HepG2 (cell line): ENCODE results near the gene DSN1. TPM values are rescaled to one million over a fixed set of nuclear protein-coding genes. Genes with fewer than 3 reads are reported as not detected.

ENCODE experiments used
- CEBPB ChIP-seq: IDR thresholded peaks from 2 replicates; pipeline ENCODE4 v1.6.1; 2011; ENCODE audit warnings: low read depth, low read length, improper control_type of control experiment, borderline replicate concordance
- DR1 ChIP-seq: sonication (generic); formaldehyde crosslinking; IDR thresholded peaks from 2 replicates; pipeline ENCODE4 v1.8.0; 2021; ENCODE audit warnings: mild to moderate bottlenecking, missing genetic modification reagents, inconsistent platforms
- GATAD2A ChIP-seq: IDR thresholded peaks from 2 replicates; pipeline ENCODE4 v1.6.1; 2016
- HDAC6 ChIP-seq: fragments of 200-600 bp; sonication (generic); IDR thresholded peaks from 2 replicates; pipeline ENCODE4 v1.7.0; 2017; ENCODE audit warnings: mild to moderate bottlenecking, antibody characterized with exemption, low read length, low read depth
- HNF4G ChIP-seq, 2 experiments: sonication (generic) in 1 of 2; formaldehyde crosslinking in 1 of 2; IDR thresholded peaks; 2 replicates each; pipeline versions ENCODE4 v1.4.0 to v1.6.1; 2011 to 2020; ENCODE audit warnings: borderline replicate concordance in 2 of 2, low read depth in 2 of 2, mild to moderate bottlenecking in 2 of 2, low read length in 1 of 2, missing genetic modification reagents in 1 of 2, moderate library complexity in 1 of 2
- NFE2L1 ChIP-seq: sonication (generic); formaldehyde crosslinking; IDR thresholded peaks from 2 replicates; pipeline ENCODE4 v1.4.0; 2020; ENCODE audit warnings: missing genetic modification reagents, mild to moderate bottlenecking, borderline replicate concordance
- NFKB2 ChIP-seq: sonication (generic); formaldehyde crosslinking; IDR thresholded peaks from 2 replicates; pipeline ENCODE4 v1.4.0; 2020; ENCODE audit warnings: missing genetic modification reagents, borderline replicate concordance
- NR2F6 ChIP-seq, 2 experiments: IDR thresholded peaks; 2 replicates each; pipeline ENCODE4 v1.6.1; 2016; ENCODE audit warnings: antibody characterized with exemption in 1 of 2, mild to moderate bottlenecking in 1 of 2
- RARA ChIP-seq: IDR thresholded peaks from 2 replicates; pipeline ENCODE4 v1.6.1; 2016; ENCODE audit warnings: missing genetic modification reagents, missing compliant biosample characterization
- TEAD2 ChIP-seq: sonication (generic); formaldehyde crosslinking; IDR thresholded peaks from 2 replicates; pipeline ENCODE4 v1.9.0; 2021; ENCODE audit warnings: missing genetic modification reagents
- TSC22D2 ChIP-seq: sonication (generic); formaldehyde crosslinking; IDR thresholded peaks from 2 replicates; pipeline ENCODE4 v1.5.1; 2020; ENCODE audit warnings: missing genetic modification reagents, mild to moderate bottlenecking, borderline replicate concordance
- ZFYVE20 ChIP-seq: sonication (generic); formaldehyde crosslinking; IDR thresholded peaks from 2 replicates; pipeline ENCODE4 v1.8.0; 2023; ENCODE audit warnings: low read depth, mild to moderate bottlenecking, moderate library complexity, missing genetic modification reagents, borderline replicate concordance
- ZIK1 ChIP-seq: sonication (generic); formaldehyde crosslinking; IDR thresholded peaks from 2 replicates; pipeline ENCODE4 v1.5.0; 2020; ENCODE audit warnings: mild to moderate bottlenecking, low read depth, missing genetic modification reagents, borderline replicate concordance
- ZNF12 ChIP-seq: sonication (generic); formaldehyde crosslinking; IDR thresholded peaks from 2 replicates; pipeline ENCODE4 v1.5.0; 2020; ENCODE audit warnings: missing genetic modification reagents
- ZNF256 ChIP-seq: sonication (generic); formaldehyde crosslinking; conservative IDR thresholded peaks from 2 replicates; pipeline ENCODE4 v1.4.0; 2020; ENCODE audit warnings: missing genetic modification reagents
- ZNF329 ChIP-seq: sonication (generic); formaldehyde crosslinking; IDR thresholded peaks from 2 replicates; pipeline ENCODE4 v1.9.0; 2021; ENCODE audit warnings: low read depth, mild to moderate bottlenecking, missing genetic modification reagents
- polyA plus RNA-seq, 8 experiments: library from polyadenylated mRNA; depleted of rRNA in 3 of 8; stranded (reverse) in 7 of 8; unstranded in 1 of 8; fragments of >200 nt; fragmentation: Illumina TruSeq in 4 of 8; extraction: Trizol in 4 of 8; gene quantifications; 2 replicates each; pipeline versions ENCODE4 v1.2.1 to v1.2.3, GENCODE V29; 2011 to 2016; ENCODE audit warnings: low read depth in 4 of 8, missing spikeins in 1 of 8, mixed read lengths in 1 of 8; ENCODE audit not compliant: insufficient read depth in 1 of 8
- total RNA-seq, 5 experiments: library from RNA; depleted of rRNA; stranded (reverse); fragments of >200 nt; fragmentation: Illumina TruSeq; extraction: Trizol; gene quantifications; 2 replicates each; pipeline ENCODE4 v1.2.3, GENCODE V29; 2016; ENCODE audit warnings: low read depth in 1 of 5
- TF ChIP-seq, protein P1 (sequence below): sonication (generic); formaldehyde crosslinking; IDR thresholded peaks from 2 replicates; pipeline ENCODE4 v1.5.1; 2020; ENCODE audit warnings: mild to moderate bottlenecking, missing genetic modification reagents, moderate library complexity
- TF ChIP-seq, protein P2 (sequence below): sonication (generic); formaldehyde crosslinking; IDR thresholded peaks from 2 replicates; pipeline ENCODE4 v1.4.0; 2020; ENCODE audit warnings: mild to moderate bottlenecking, low read depth, missing genetic modification reagents
- TF ChIP-seq, protein P3 (sequence below): sonication (generic); formaldehyde crosslinking; conservative IDR thresholded peaks from 2 replicates; pipeline ENCODE4 v1.5.0; 2020; ENCODE audit warnings: missing genetic modification reagents
- TF ChIP-seq, protein P4 (sequence below): sonication (generic); formaldehyde crosslinking; IDR thresholded peaks from 2 replicates; pipeline ENCODE4 v1.4.0; 2020; ENCODE audit warnings: missing genetic modification reagents

Gene DSN1
- total and polyA plus RNA-seq, 2 of the 13 experiments (the other 11 are each of a cell fraction or from before 2014, with no cell fraction given), result 18.7 to 53.7 TPM

DNA sequence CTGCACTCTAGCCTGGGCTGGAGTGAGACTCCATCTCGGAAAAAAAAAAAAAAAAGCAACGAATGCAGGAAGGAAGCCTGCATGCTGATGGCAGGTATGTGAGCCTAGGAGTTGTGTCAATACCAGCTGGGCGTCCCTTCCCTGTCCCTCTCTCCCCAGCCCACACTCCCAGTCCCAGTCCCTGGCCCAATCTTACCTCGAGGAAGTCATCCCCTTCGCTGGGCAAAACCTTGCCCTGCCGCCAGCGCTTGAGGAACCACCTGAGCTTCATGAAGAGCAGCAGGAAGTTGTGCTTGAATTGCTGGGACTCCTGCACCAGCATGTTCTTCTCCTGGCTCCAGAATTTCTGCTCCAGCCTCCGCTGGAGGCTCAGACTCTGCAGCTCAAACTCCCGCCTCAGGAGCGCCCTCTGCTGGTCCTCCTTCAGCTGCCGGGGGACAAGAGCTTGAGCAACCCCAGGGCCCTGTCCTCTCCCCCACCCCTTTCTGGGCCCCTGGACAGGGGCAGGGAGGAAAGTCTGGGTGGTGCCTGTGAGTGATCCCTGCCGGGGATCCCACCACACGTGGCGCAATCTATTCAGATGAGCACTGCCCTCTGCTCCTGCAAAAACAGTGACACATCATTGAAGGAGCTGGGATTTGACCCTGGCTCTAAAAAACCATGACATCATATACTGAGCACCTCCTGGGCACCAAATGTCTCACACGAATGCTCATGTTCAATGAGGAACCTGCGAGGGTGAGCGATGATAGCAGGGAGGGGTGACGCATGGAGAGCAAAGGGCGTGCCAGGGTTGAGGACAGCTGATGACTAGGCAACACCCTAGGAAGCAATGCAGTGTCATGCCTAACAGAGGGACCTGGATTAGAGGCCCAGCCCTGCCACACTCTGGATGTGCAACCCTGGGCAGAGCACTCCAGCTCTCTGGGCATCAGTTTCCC is 35.0 kb upstream of the DSN1 start (continued):
- TF ChIP-seq ZFYVE20 (CRISPR knock-in tag) (no peak), HNF4G (IDR thresholded peaks at IDR 0.05; ENCODE audit: borderline replicate concordance, low read depth, low read length) (no peak), HNF4G (CRISPR knock-in tag; IDR thresholded peaks at IDR 0.05; ENCODE audit: borderline replicate concordance, low read depth) (no peak), CEBPB (peak; percentile 90), TEAD2 (no peak), NFE2L1 (CRISPR knock-in tag) (no peak; the same call in 1 of the 2 replicates), ZNF12 (CRISPR knock-in tag) (0 out of 2 replicates have a peak, but pooled peaks have one; percentile 16), TSC22D2 (CRISPR knock-in tag) (no peak), NFKB2 (CRISPR knock-in tag) (peak; percentile 69; the same call in 1 of the 2 replicates), NR2F6 (IDR thresholded peaks at IDR 0.05) (peak; percentile 46; the same call in 1 of the 2 replicates), NR2F6 (CRISPR knock-in tag; IDR thresholded peaks at IDR 0.05) (0 out of 2 replicates have a peak, but pooled peaks have one; percentile 7), GATAD2A (CRISPR knock-in tag) (no peak), HDAC6 (no peak), RARA (0 out of 2 replicates have a peak, but pooled peaks have one; percentile 5), DR1 (CRISPR knock-in tag) (no peak), ZNF256 (CRISPR knock-in tag) (no peak), ZIK1 (CRISPR knock-in tag) (no peak), ZNF329 (CRISPR knock-in tag) (0 out of 2 replicates have a peak, but pooled peaks have one; percentile 30)
- TF ChIP-seq, protein P1, sequence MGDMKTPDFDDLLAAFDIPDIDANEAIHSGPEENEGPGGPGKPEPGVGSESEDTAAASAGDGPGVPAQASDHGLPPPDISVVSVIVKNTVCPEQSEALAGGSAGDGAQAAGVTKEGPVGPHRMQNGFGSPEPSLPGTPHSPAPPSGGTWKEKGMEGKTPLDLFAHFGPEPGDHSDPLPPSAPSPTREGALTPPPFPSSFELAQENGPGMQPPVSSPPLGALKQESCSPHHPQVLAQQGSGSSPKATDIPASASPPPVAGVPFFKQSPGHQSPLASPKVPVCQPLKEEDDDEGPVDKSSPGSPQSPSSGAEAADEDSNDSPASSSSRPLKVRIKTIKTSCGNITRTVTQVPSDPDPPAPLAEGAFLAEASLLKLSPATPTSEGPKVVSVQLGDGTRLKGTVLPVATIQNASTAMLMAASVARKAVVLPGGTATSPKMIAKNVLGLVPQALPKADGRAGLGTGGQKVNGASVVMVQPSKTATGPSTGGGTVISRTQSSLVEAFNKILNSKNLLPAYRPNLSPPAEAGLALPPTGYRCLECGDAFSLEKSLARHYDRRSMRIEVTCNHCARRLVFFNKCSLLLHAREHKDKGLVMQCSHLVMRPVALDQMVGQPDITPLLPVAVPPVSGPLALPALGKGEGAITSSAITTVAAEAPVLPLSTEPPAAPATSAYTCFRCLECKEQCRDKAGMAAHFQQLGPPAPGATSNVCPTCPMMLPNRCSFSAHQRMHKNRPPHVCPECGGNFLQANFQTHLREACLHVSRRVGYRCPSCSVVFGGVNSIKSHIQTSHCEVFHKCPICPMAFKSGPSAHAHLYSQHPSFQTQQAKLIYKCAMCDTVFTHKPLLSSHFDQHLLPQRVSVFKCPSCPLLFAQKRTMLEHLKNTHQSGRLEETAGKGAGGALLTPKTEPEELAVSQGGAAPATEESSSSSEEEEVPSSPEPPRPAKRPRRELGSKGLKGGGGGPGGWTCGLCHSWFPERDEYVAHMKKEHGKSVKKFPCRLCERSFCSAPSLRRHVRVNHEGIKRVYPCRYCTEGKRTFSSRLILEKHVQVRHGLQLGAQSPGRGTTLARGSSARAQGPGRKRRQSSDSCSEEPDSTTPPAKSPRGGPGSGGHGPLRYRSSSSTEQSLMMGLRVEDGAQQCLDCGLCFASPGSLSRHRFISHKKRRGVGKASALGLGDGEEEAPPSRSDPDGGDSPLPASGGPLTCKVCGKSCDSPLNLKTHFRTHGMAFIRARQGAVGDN, result peak; percentile 71
- TF ChIP-seq, protein P2, sequence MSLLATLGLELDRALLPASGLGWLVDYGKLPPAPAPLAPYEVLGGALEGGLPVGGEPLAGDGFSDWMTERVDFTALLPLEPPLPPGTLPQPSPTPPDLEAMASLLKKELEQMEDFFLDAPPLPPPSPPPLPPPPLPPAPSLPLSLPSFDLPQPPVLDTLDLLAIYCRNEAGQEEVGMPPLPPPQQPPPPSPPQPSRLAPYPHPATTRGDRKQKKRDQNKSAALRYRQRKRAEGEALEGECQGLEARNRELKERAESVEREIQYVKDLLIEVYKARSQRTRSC (CRISPR knock-in tag), result no peak
- TF ChIP-seq, protein P3, sequence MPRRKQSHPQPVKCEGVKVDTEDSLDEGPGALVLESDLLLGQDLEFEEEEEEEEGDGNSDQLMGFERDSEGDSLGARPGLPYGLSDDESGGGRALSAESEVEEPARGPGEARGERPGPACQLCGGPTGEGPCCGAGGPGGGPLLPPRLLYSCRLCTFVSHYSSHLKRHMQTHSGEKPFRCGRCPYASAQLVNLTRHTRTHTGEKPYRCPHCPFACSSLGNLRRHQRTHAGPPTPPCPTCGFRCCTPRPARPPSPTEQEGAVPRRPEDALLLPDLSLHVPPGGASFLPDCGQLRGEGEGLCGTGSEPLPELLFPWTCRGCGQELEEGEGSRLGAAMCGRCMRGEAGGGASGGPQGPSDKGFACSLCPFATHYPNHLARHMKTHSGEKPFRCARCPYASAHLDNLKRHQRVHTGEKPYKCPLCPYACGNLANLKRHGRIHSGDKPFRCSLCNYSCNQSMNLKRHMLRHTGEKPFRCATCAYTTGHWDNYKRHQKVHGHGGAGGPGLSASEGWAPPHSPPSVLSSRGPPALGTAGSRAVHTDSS (CRISPR knock-in tag), result no peak
- TF ChIP-seq, protein P4, sequence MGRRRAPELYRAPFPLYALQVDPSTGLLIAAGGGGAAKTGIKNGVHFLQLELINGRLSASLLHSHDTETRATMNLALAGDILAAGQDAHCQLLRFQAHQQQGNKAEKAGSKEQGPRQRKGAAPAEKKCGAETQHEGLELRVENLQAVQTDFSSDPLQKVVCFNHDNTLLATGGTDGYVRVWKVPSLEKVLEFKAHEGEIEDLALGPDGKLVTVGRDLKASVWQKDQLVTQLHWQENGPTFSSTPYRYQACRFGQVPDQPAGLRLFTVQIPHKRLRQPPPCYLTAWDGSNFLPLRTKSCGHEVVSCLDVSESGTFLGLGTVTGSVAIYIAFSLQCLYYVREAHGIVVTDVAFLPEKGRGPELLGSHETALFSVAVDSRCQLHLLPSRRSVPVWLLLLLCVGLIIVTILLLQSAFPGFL (CRISPR knock-in tag), result 0 out of 2 replicates have a peak, but pooled peaks have one; percentile 9
